ENCODE results near the gene CDC14B.
A peak's percentile ranks its signal among the peaks of the same experiment; 100 is the strongest.

The CDC14B gene

DNA sequence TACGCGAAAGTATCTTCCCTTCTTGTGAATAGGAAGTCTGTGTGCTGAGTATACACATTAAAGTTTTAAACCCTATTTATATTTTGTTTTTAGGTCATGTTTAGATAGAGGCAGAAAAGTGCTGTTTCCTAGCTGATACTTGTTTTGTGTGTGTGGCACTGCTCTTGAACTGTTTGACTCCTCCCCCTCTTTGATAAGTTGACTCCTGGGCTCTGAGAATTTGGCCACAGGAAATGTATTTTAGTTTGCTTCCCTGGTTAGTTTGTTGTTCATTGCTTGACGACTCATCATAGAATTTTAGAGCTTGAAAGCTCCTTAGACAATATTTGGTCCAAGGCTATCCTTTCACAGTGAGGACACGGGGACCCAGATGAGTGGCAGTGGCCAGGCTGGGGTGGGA, 2.0 kb upstream of the CDC14B start:
- TF ChIP-seq, protein P1, sequence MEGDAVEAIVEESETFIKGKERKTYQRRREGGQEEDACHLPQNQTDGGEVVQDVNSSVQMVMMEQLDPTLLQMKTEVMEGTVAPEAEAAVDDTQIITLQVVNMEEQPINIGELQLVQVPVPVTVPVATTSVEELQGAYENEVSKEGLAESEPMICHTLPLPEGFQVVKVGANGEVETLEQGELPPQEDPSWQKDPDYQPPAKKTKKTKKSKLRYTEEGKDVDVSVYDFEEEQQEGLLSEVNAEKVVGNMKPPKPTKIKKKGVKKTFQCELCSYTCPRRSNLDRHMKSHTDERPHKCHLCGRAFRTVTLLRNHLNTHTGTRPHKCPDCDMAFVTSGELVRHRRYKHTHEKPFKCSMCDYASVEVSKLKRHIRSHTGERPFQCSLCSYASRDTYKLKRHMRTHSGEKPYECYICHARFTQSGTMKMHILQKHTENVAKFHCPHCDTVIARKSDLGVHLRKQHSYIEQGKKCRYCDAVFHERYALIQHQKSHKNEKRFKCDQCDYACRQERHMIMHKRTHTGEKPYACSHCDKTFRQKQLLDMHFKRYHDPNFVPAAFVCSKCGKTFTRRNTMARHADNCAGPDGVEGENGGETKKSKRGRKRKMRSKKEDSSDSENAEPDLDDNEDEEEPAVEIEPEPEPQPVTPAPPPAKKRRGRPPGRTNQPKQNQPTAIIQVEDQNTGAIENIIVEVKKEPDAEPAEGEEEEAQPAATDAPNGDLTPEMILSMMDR (IDR thresholded peaks at IDR 0.05; ENCODE audit: low read depth, low read length, missing control alignments), result no peak
- no peak for DNase-seq (ENCODE audit: low read depth)
- no peak overlapping the region for H3K4me3 ChIP-seq (ENCODE audit: low read depth, low read length)
- in situ Hi-C loops (cut with HindIII; ENCODE audit: low sequenced_read_pairs), result no loop called here

DNA sequence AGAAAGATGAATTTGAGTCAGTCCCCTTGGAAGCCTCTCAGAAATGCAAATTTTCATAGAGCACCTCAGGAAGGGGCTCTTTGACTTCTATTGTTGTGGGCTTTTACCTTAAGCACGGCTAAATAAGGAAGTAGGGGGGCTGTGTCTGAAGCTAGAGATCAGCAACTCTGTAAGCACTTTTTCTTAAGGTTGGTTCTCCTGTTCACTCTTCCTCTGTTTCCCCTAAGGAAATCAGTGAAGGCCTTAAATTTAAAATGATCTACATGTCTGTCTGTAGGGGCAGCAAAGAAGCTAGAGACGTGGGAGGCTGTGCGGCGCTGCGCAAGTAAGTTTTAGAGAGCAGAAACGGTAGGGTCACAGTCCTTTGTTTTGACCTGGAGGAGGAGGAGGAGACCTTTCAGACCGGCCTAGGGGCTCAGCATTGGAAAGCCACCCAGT, 1.2 kb upstream of the CDC14B start:
- DNase-seq (ENCODE audit: low read depth), result no peak
- TF ChIP-seq, protein P1 (IDR thresholded peaks at IDR 0.05; ENCODE audit: low read depth, low read length, missing control alignments), result peak; percentile 19
- no peak overlapping the region for H3K4me3 ChIP-seq (ENCODE audit: low read depth, low read length)
- in situ Hi-C loops (cut with HindIII; ENCODE audit: low sequenced_read_pairs), result no loop called here

DNA sequence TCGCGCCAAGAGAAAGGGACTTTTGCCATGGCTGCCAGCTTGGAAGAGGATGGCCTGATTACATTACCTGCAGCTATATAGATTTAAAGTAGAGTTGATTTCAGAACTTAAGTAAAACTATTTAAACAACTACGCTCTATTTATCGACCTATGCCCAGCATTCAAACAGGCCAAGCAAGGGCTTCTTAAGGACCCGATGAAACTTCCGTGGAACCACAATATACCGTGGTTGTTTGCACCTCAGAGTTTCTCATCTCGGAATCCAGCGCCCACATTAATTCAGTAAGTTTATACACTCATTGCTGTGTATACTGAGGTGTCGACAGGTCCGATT, 505 bp upstream of the CDC14B start:
- TF ChIP-seq, protein P1 (IDR thresholded peaks at IDR 0.05; ENCODE audit: low read depth, low read length, missing control alignments), result no peak
- in situ Hi-C loops (cut with HindIII; ENCODE audit: low sequenced_read_pairs), result no loop called here
- no peak for DNase-seq (ENCODE audit: low read depth)
- peak overlapping the region; percentile 50 for H3K4me3 ChIP-seq (ENCODE audit: low read depth, low read length)

DNA sequence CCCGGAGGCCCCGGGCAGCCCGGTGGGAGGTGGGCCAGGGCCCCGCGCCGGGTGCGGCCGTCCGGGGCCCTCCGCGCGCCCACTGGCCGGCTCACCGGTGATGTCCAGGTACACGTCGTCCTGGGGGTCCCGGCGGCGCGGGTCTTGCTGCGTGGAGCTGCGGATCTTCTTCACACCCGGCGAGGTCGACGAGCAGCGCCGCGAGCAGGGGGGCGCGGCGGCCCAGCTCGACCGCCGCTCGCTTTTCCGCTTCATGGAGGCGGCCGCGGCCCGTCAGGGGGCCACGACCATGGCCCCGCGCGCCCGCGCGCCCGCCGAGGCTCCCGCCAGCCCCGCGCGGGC, 548 bp downstream of the CDC14B start:
- TF ChIP-seq, protein P1 (IDR thresholded peaks at IDR 0.05; ENCODE audit: low read depth, low read length, missing control alignments), result no peak
- no peak for DNase-seq (ENCODE audit: low read depth)
- H3K4me3 ChIP-seq (ENCODE audit: low read depth, low read length), result peak overlapping the region; percentile 68
- in situ Hi-C loops (cut with HindIII; ENCODE audit: low sequenced_read_pairs), result no loop called here

DNA sequence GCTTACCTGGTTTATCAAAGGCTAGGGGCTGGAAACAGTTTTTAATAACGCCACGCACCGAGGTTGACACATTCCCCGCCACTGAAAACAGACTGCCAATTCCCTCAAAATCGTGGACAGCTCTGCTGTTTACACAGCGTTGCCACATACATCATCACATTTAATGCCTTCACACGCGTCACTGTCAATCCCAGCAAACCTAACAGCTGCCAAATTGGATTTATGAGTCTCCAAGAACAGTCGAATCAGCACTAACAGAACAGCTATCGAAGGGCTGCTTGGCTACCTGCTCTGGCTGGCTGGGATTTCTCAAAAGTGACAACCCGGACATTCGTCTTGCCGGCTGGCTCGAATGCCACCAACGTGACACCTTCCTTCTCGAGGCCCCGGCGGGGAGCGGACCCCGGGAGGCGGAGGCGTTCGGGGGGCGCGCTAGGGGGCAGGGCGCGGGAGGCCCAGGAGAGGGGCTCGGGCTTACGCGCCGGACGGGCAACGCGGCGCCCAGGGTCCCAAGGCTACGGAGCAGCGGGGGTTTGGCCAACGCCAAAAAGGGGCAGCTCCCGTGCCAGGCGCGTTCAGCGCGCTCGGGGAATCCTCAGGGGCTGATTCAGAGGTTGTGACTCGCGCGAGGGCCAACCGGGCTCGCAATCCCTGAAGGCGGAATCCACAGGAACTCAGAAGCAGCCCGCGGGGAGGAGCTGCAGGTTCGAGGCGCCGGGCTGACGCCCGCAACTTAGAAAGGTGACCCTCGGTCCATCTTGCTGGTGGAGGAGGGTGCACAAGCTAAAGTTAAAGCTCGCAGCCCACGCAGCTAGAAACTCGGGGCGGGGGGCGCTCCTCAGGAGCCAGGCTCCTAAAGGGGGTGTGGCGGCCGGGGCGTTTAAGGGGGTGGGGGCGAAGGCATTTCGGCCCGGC, 1.2 kb downstream of the CDC14B start:
- in situ Hi-C loops (cut with HindIII; ENCODE audit: low sequenced_read_pairs), result no loop called here
- no peak for DNase-seq (ENCODE audit: low read depth)
- peak overlapping the region; percentile 68 for H3K4me3 ChIP-seq (ENCODE audit: low read depth, low read length)

DNA sequence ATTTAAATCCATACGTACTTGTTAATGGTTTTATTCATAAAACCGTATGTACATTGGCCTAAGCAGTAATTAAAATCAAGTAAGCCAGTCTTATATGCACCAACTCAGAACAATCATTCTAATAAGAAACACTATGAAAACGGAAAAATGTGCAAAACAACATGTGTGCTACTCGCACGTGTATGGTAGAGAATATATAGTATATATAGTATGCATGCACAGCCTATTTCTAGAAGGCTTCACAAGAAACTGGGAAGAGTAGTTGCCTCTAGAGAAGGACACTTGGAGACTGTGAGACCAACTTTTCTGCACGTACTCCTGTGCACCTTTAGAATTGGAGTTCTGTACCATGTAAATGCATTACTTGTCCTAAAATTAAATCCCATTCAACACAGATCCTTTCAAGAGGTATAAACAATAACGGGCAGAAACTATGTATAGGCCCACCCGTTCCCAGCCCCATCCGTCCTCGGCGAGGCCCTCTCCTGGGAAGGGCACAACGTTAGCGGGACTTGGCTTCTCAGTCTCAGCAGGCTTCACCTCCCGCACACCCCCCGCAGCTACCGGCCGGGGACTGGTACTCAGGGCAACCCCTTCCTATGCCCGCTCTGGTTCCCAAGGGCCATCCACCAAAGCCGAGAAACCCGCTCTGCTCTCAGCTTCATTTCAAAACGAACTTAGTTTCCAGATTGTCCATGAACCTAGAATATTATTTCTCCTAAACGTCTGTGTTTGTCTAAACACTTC, 2.0 kb downstream of the CDC14B start:
- no peak for DNase-seq (ENCODE audit: low read depth)
- TF ChIP-seq, protein P1 (IDR thresholded peaks at IDR 0.05; ENCODE audit: low read depth, low read length, missing control alignments), result no peak
- H3K4me3 ChIP-seq (ENCODE audit: low read depth, low read length), result peak overlapping the region; percentile 68
- in situ Hi-C loops (cut with HindIII; ENCODE audit: low sequenced_read_pairs), result no loop called here

More for the DNA sequence above, 1.2 kb downstream of the CDC14B start:
- TF ChIP-seq, protein P1 (IDR thresholded peaks at IDR 0.05; ENCODE audit: low read depth, low read length, missing control alignments), result no peak
